NCI-H510A (cell line): Measurements from ENCODE around the gene ROBO2.

Source experiments
- DNase-seq: peaks from one replicate; lab custom pipeline; 2025; lab: John Stamatoyannopoulos, UW

ROBO2 gene

DNA sequence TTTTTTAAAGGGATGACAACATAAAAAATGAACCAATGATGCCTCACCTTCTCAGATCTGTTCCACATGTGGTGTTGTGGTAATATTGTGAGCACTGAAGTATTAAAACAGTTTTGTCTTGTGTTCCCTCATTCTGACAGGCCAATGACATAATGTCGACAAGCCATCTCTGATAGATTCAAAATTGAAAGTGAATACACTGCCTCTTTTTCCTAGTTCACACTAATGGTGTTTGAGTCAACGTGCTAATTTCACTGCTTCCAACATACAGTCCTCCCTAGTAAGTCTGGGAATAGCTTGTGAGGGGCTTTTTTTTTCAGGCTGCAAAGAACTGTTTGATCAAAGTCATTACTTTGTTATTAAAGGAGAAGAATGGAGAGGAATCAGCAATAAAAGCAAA is 82.8 kb downstream of the ROBO2 start:
- no peak for DNase-seq

- no peak for DNase-seq
Observed at GRCh38 chr3:77125966-77126365, 86.1 kb downstream of the ROBO2 start.

DNA sequence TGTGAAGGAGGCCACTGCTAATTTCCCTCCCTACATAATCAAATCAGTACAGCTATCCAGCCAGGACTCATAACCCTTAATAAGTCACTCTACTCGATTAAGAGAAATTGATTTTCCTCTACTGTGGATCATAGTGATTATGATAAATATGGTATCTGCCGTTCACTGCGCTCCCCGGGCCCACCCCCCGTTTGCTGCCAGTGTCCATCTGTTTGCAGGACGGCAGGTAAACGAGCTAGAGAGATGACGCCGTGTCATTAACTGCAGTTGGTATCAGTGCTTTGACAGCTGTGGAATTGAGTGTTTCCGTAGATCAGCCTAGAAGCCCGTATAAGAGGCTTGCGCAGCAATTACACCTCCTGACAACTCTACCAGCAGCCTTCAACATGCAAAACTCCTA is 94.9 kb downstream of the ROBO2 start:
- no peak for DNase-seq

DNA sequence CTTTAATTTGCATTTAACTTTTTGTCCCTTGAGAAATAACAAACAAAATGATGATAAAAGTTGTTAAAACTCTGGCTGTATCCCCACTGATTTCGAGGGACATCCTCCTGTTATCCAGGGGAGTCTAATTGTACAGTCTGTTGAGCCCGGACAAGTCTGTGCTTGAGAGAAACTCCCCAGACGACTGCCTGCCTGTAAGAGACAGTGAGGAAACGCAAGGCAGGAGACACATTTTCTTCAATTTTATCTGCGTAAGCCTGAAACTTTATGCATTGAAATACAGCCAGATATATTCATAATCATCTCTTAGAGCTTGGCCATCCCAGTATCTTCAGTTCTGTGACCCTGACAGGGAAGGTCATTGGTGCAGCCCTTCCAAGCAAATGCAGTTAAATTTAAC is 97.7 kb downstream of the ROBO2 start:
- DNase-seq = no peak

DNA sequence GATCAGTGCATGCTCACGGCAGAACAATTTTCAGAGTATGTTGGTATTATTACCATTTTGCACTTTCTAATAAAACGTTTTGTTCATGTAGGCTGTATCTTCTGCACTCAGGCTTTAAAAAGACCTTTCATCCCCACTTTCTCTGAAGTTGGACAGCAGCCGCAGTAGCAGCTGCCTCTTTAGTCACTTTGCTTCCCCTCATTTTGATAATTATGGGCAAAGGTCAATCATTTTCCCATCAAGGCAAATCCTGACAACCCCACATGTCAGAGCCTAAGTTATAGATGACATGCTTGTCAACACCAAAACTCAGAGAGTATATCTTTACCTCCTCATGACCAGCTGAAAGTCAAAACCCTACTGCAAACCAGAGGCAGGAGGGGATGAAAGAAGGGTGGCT is 99.7 kb downstream of the ROBO2 start:
- no peak for DNase-seq

DNA sequence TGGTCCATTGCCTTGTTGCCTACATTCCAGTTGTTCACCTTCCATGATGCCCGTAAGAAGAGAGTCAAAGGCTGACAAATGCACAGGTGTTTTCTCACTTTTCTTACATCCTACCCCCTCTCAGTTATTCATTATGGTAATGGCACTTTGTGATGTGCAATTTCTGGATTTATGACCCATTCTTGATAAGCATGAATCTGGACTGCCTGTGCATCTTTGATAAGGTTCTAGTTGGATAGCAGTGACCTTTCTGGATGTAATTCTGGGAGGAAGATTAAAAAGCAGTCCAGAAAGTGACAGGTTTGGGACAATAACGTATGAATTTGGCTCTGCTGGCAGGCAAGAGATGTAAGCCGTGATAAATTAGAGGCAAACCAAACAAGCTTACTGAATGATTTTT is 101.5 kb downstream of the ROBO2 start:
- DNase-seq = no peak

GRCh38 chr3:77142578-77142977 is 102.7 kb downstream of the ROBO2 start:
- no peak for DNase-seq

DNA sequence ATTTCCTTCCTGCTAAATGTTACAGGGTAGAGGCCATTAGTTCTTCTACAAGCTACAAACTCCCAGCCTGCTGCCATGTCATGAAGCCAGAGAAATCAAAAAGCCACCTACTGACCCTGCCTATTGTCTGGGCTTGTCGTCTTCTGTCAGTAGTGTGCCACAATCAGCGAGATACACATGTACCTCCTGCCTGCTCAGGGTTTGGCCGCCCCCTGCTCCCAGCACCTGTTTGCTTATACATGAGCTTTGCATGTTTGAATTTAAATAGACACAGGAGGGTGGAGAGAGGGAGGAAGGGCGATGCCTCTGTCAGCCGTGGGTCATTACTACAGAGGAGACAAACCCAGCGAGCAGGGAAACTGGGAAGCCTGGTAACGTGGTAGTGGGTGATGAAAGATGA is 106.1 kb downstream of the ROBO2 start:
- no peak for DNase-seq

DNA sequence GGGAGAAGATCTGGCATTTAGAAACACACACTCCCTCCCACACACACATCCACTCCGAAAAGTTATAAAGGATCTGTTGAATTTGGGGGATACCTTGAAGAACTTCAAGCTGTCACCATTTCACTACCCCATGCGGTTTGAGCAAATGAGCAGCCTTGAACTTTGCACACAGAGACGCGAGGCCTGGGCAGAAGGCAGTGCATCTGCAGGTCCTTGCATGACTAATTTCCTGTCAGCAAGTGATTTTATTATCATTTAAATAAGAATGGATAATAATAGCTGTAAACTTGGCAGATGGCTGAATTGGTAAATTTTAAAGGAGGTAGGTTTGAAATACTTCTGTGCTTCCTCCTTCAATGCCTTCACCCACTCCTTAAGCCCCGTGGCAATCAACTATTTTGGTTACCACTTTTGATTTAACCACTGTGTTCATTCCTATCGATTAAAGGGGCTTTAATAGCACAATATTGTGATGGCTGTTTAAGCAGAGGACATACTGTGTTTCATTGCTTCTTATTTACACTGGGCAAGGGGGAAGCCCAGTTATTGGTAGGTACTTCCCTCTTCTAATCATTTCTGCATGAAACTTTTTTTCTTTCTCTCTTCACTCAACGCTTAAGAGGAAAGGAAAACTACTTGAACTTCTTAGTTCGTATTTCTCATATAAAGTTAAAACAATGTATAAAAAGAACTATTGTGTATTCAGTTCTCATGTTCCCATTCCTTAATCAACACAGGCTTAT is 108.1 kb downstream of the ROBO2 start:
- DNase-seq = no peak

DNA sequence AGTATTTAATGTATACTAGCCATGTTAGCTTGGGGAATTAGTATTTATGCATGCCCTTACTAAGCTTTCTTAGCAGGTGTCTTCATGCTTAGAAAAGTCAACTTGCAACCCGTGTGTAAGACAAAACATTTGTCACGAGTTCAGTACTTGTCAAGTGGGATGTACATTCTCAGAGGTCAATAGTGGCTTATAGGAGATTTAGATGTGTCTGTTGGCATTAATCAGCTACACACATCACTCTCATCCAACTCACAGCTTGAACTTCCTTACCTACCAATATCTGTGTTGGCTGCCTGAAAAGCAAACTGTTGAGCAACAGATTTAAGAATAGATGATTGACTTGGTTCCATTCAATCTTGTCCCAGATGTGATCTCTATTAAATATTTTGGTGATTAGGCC is 109.5 kb downstream of the ROBO2 start:
- DNase-seq = no peak

DNA sequence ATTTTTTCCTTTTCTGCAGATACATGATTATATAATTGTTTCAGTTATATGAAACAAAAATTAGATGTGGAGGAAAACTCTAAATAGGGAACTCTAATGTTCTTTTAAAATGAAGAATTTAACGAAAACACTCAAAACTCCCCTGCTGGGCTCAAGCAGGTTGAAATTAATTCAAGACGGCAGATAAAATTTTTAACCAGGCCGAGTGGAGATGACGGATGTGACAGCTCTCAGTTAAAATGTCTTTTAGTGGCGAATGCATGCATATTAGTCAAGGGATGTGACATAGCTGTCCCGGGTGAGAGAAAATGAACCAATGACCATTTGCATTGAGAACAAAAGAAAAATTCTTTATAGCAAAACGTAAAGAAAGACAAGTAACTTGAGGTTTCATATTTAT is 110.1 kb downstream of the ROBO2 start:
- no peak for DNase-seq

DNA sequence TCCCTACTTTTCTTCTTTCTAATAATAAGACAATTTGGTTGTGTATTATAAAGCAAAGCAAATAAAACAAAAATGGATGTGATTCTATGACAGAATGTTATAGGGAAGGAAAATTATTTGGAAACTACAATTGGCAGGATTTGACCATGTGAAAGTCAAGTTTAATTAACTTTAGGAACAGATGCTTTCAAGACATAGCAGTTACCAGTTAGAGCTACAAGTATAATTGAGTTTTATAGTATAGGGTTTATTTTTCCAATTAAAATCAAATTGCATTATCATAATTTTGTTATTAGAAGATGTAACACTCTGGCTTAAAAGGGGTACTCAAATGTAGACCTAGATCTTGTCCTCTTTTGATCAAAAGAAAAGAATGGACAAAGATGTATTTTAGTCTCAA is 110.9 kb downstream of the ROBO2 start:
- no peak for DNase-seq

- no peak for DNase-seq
Observed at GRCh38 chr3:77158730-77159581, 119.1 kb downstream of the ROBO2 start.

- no peak for DNase-seq
Observed at GRCh38 chr3:77160931-77161497, 121.1 kb downstream of the ROBO2 start.

GRCh38 chr3:77169823-77170222 is 129.9 kb downstream of the ROBO2 start:
- no peak for DNase-seq

DNA sequence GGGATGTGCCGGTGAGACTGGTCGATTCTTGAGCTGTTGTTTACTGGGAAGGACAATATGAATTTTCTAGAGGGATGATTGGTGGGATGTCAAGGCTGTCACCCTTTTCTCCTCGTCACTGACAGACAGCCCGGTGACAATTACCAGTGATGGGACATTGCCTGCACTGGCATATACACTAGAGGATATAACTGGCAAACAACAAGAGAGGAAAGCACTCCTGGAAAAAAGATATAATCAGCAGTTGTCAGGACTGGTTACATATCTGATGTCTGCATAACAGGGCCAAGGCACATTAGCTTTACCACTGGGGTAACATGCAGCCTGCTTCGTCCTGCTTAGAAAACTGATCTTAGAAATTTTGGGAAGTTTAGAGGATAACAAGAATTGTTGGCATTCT is 131.1 kb downstream of the ROBO2 start:
- no peak for DNase-seq

GRCh38 chr3:77179762-77180161 is 139.9 kb downstream of the ROBO2 start:
- no peak for DNase-seq

DNA sequence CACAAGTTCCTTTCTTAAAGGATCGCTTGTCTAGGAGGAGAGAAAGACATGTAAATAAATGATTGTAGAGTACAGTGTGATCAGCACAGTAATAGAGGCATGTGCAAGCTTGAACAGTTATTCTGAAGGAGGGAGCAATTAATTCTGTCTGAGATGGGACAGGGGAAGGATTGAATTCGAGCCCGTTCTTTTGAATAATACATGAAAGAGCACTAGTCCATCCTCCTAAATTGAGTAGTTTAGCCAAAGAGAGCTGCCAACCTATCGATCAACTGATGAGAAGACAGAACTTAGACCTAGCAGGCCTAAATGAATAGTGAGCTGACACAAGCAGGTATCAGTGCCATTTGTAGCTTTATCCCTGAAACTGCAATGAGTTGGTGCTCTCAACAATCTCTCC is 142.4 kb downstream of the ROBO2 start:
- DNase-seq = no peak

GRCh38 chr3:77186319-77186718 is 146.4 kb downstream of the ROBO2 start:
- no peak for DNase-seq

- DNase-seq = no peak
Observed at GRCh38 chr3:77186728-77187127, 146.8 kb downstream of the ROBO2 start.

GRCh38 chr3:77188210-77188609 is 148.3 kb downstream of the ROBO2 start:
- DNase-seq = no peak

- DNase-seq = no peak
Observed at GRCh38 chr3:77189258-77189657, 149.4 kb downstream of the ROBO2 start.

DNA sequence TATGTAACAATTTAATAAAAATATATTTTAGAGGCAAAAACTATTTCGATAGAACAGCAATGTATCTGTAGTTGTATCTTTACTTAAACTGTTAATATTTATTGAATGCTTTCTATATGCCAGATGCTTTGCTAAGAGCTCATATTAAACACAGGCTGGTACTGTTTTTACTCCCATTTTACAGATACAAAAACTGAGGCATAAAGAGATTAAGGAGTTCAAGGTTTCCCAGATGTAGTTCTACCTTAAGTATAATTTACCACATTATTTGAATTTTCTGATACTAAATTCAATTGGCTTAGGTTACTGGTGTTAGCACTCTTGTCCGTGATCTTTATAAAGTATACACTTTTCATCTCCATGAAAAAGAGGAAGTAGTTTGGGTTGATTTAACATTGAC is 149.8 kb downstream of the ROBO2 start:
- no peak for DNase-seq
